Small intestine (tissue), 16 donors: ENCODE results near the gene OR4D9. TPM values are rescaled to one million over a fixed set of nuclear protein-coding genes. Genes with fewer than 3 reads are reported as not detected.

Experiments
- DNase-seq, 2 donors: peaks; one replicate each; pipeline versions ENCODE4 v3.0.0 to v3.0.0-alpha.2; 2013
- FAIRE-seq: peaks from 2 replicates; lab custom pipeline; 2012; peaks lifted over from hg19 to GRCh38; lab: Jason Lieb, UNC
- H3K27ac ChIP-seq, 3 donors: one replicate each; pipeline ENCODE4 v1.5.1; 2013; ENCODE audit warnings: low read length in 2 of 3, mild to moderate bottlenecking in 2 of 3, control low read depth in 1 of 3, inconsistent platforms in 1 of 3, low read depth in 1 of 3, moderate library complexity in 1 of 3
- H3K27me3 ChIP-seq, 3 donors: one replicate each; pipeline ENCODE4 v1.6.1; 2013; ENCODE audit warnings: low read length in 3 of 3, inconsistent platforms in 1 of 3; ENCODE audit not compliant: control insufficient read depth in 3 of 3, insufficient read depth in 3 of 3
- H3K36me3 ChIP-seq, 3 donors: one replicate each; pipeline ENCODE4 v1.6.1; 2013; ENCODE audit warnings: low read length in 3 of 3, inconsistent platforms in 1 of 3, low read depth in 1 of 3, mild to moderate bottlenecking in 1 of 3, moderate library complexity in 1 of 3; ENCODE audit not compliant: control insufficient read depth in 3 of 3, insufficient read depth in 2 of 3
- H3K4me1 ChIP-seq, 3 donors: one replicate each; pipeline ENCODE4 v1.6.1; 2013; ENCODE audit warnings: low read length in 2 of 3, inconsistent platforms in 1 of 3, low read depth in 1 of 3, mild to moderate bottlenecking in 1 of 3, moderate library complexity in 1 of 3; ENCODE audit not compliant: control insufficient read depth in 3 of 3, insufficient read depth in 2 of 3
- H3K4me3 ChIP-seq, 3 donors: one replicate each; pipeline ENCODE4 v1.5.1; 2013; ENCODE audit warnings: low read length in 3 of 3, control low read depth in 1 of 3, inconsistent platforms in 1 of 3, low read depth in 1 of 3, mild to moderate bottlenecking in 1 of 3, moderate library complexity in 1 of 3
- H3K9me3 ChIP-seq, 2 donors: one replicate each; pipeline ENCODE4 v1.6.1; 2013; ENCODE audit warnings: low read depth in 1 of 2, low read length in 1 of 2; ENCODE audit not compliant: control insufficient read depth in 2 of 2, insufficient read depth in 1 of 2
- WGBS, 3 donors: extraction: QIAGEN DNeasy Blood & Tissue Kit; methylation state at CpG; one replicate each; pipeline ENCODE4 v1.1.7; 2013; 5-methylcytosine and 5-hydroxymethylcytosine counted together
- long read RNA-seq, 10 donors: transcript quantifications; one replicate each; lab custom pipeline, GENCODE V29; 2026
- polyA plus RNA-seq, 4 donors: library from polyadenylated mRNA; stranded (reverse) in 3 of 4; unstranded in 1 of 4; fragments of 200-250 nt in 3 of 4; fragments of 120-200 nt in 1 of 4; gene quantifications; one replicate each; pipeline versions ENCODE4 v1.2.1 to v1.2.3, GENCODE V29; 2013
- donor health status: healthy with polysubstance abuse.
- donor health status: control.
- donor health status: control.
- donor health status: Bipolar disorder and iron deficiency.
- donor health status: healthy.

The OR4D9 gene
- polyA plus RNA-seq: not detected
- long read RNA-seq, donor 1, partial matches to known transcripts: 5 of 12 reads
- long read RNA-seq, donor 1, other reads (novel, unspliced or antisense): 7 of 12 reads
- long read RNA-seq, donor 2: 0 reads
- long read RNA-seq, donor 3: 0 reads
- long read RNA-seq, donor 4: 0 reads
- long read RNA-seq, donor 5: 0 reads
- long read RNA-seq, donor 6: 0 reads
- long read RNA-seq, donor 7: 0 reads
- long read RNA-seq, donor 8: 0 reads
- long read RNA-seq, donor 9: 0 reads
- long read RNA-seq, donor 10: 0 reads

- Histone ChIP-seq H3K27ac (no peak within 1 kb of the TSS), H3K36me3 (no peaks in the 10 kb centered on the region), H3K27me3 (no peaks in the 10 kb centered on the region), H3K4me3 (no peak within 1 kb of the TSS), H3K9me3 (no peaks in the 10 kb centered on the region), H3K4me1 (no peaks in the 10 kb centered on the region)
- DNase-seq (no peak), FAIRE-seq (no peak)
- 35 to 57% (median 49%) methylated on average over 2 of the region's 2 CpGs for WGBS, 3 donors
Measured at GRCh38 chr11:59510941-59511589, at the start of gene OR4D9. OR4D9 (plus strand) TSS chr11:59511539; CDS start chr11:59514913, 3,374 bp downstream.

DNA sequence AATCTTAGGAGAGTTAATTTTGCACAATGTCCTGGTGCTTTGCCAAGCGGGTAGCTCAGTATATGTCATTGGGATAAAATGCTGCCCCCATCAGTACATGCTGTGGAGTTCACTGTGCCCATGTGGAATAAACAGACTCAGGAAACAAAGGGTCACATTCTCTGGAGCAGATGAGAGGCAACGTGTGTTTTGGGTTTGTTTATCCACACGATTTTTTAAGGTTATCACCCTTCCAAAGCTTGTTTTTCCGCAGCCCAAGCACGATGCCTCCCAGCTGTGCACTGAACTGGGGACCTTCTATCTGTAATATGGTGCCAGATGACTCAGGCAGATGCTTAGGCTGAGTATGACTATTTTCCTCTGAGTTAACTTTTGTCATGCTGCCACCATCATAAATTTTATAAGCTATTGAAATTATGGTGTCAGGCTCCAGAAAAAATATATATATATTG lies 48.1 kb upstream of the OR4D9 start:
- H3K36me3 ChIP-seq: no peaks in the 10 kb centered on the region
- no peak overlapping the region for H3K27ac ChIP-seq
- WGBS, 3 donors: 39 to 52% (median 46%) methylated on average over 5 of the region's 5 CpGs
- no peaks in the 10 kb centered on the region for H3K9me3 ChIP-seq
- FAIRE-seq (no peak), DNase-seq (no peak)
- no peak overlapping the region for H3K4me3 ChIP-seq
- no peaks in the 10 kb centered on the region for H3K4me1 ChIP-seq
- no peaks in the 10 kb centered on the region for H3K27me3 ChIP-seq

GRCh38 chr11:59473015-59473414 lies 38.3 kb upstream of the OR4D9 start, which contains the start of gene OR4D10:
OR4D10 (plus strand) TSS chr11:59473315; CDS start chr11:59477430, 4,115 bp downstream.
- FAIRE-seq (no peak), DNase-seq (no peak)
- no peaks in the 10 kb centered on the region for H3K36me3 ChIP-seq
- H3K27me3 ChIP-seq: no peaks in the 10 kb centered on the region
- H3K4me1 ChIP-seq: no peaks in the 10 kb centered on the region
- no peak within 1 kb of the TSS for H3K4me3 ChIP-seq
- no peak within 1 kb of the TSS for H3K27ac ChIP-seq
- H3K9me3 ChIP-seq: no peaks in the 10 kb centered on the region

- DNase-seq (no peak), FAIRE-seq (no peak)
- no peaks in the 10 kb centered on the region for H3K27me3 ChIP-seq
- WGBS, 3 donors: 63 to 75% (median 68%) methylated on average over 9 of the region's 9 CpGs
- H3K36me3 ChIP-seq: no peaks in the 10 kb centered on the region
- H3K9me3 ChIP-seq: no peaks in the 10 kb centered on the region
- H3K4me1 ChIP-seq: no peaks in the 10 kb centered on the region
- no peak overlapping the region for H3K27ac ChIP-seq
- H3K4me3 ChIP-seq: no peak overlapping the region
Measured at GRCh38 chr11:59475176-59475575, 36.2 kb upstream of the OR4D9 start.

DNA sequence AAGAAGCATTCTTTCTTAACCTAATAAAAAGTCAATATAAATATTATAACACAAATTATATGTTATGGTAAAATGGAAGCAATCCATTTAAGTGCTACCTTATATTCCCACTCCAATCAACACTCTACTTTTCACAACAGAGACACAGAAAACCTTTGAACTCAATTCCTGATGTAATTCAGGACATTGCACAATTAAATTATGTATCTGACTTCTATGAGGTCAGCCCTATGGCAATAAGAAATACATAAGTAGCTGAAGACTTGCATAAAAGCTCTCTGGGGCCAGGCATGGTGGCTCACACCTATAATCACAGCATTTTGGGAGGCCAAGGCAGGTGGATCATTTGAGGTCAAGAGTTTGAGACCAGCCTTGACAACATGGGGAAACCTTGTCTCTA lies 31.4 kb upstream of the OR4D9 start:
- H3K4me3 ChIP-seq: no peak overlapping the region
- H3K4me1 ChIP-seq: no peaks in the 10 kb centered on the region
- H3K27me3 ChIP-seq: no peaks in the 10 kb centered on the region
- no peak overlapping the region for H3K27ac ChIP-seq
- DNase-seq (peak in 1 of 2 donors; percentile 5), FAIRE-seq (no peak)
- no peaks in the 10 kb centered on the region for H3K36me3 ChIP-seq
- no peaks in the 10 kb centered on the region for H3K9me3 ChIP-seq

- Histone ChIP-seq H3K36me3 (no peaks in the 10 kb centered on the region), H3K27me3 (no peaks in the 10 kb centered on the region), H3K4me3 (no peak overlapping the region), H3K4me1 (no peaks in the 10 kb centered on the region), H3K9me3 (no peaks in the 10 kb centered on the region), H3K27ac (no peak overlapping the region)
- WGBS, 3 donors: 75 to 80% (median 78%) methylated on average over 3 of the region's 3 CpGs
- DNase-seq (no peak), FAIRE-seq (no peak)
Measured at GRCh38 chr11:59480359-59480758, 31.0 kb upstream of the OR4D9 start.

DNA sequence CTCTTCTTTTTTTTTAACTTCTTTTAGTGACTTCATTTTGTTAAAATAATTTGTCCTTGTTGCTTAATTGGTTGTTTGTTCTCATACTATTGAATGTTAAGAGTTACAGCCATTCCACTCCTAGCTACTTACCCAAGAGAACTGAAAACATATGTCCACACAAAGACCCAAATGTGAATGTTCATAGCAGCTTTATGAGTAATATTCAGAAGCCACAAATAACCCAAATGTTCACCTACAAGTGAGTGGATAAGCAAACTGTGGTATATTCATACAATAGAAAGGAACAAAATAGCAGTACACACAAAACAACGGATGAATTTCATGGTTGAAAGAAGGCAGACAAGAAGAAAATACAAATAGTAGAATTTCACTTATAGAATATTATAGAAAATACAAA lies 9.4 kb upstream of the OR4D9 start:
- Histone ChIP-seq H3K9me3 (no peaks in the 10 kb centered on the region), H3K4me1 (no peaks in the 10 kb centered on the region), H3K36me3 (no peaks in the 10 kb centered on the region), H3K4me3 (no peak overlapping the region), H3K27ac (no peak overlapping the region), H3K27me3 (peaks cover 0 to under 1% (median 0%) of the 10 kb centered on the region in 3 donors)
- DNase-seq (no peak), FAIRE-seq (no peak)
- 34 to 77% (median 39%) methylated on average over 1 of the region's 1 CpG for WGBS, 3 donors

DNA sequence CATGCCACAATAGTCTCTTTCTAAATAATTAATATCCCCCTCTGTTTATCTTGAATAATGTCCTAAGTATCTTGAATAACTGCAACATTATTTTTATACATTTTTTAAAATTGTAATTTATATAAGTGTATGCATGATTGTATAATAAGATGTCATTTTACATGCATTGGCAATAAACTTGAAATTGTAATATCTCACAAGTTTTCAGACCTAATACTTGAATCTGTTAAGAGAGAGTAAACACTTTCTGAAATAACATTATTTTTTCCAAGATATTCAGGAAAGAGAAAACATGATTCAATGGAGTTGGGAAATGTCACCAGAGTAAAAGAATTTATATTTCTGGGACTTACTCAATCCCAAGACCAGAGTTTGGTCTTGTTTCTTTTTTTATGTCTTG lies 8.1 kb upstream of the OR4D9 start, which contains the start of gene OR4D11:
Gene OR4D11, plus strand, starts transcription at position 301 of the 400 bp plus-strand sequence. Its CDS starts 0 bp downstream, at position 301.
- no peak within 1 kb of the TSS for H3K27ac ChIP-seq
- no peaks in the 10 kb centered on the region for H3K36me3 ChIP-seq
- FAIRE-seq (no peak), DNase-seq (no peak)
- no peak within 1 kb of the TSS for H3K4me3 ChIP-seq
- no peaks in the 10 kb centered on the region for H3K9me3 ChIP-seq
- H3K4me1 ChIP-seq: no peaks in the 10 kb centered on the region
- H3K27me3 ChIP-seq: no peaks in the 10 kb centered on the region
